WTC11 (cell line): ENCODE data around the gene RUNX1. TPM values are rescaled to one million over a fixed set of nuclear protein-coding genes. Genes with fewer than 3 reads are reported as not detected.

ENCODE experiments used
- ATAC-seq: fragments of 200-7000 bp; cut with Tn5 transposase; 2 replicates; pipeline ENCODE4 v1.10.0; 2021; ENCODE audit warnings: mild to moderate bottlenecking, moderate library complexity
- CTCF ChIA-PET: fragments of 300-600 bp; sonication (Branson Sonifier 250); formaldehyde crosslinking; loops from one replicate; lab custom pipeline; 2021; ENCODE audit warnings: antibody characterized with exemption; lab: Charles Lee
- POLR2A ChIA-PET: fragments of 350-600 bp; sonication (Branson Sonifier 250); formaldehyde crosslinking; loops from one replicate; lab custom pipeline; 2021; ENCODE audit warnings: antibody characterized with exemption; lab: Charles Lee
- DNase-seq: peaks from one replicate; pipeline ENCODE4 v3.0.0; 2021; ENCODE audit warnings: low spot score
- H3K27ac Mint-ChIP-seq: 2 replicates; pipeline ENCODE4 v1.8.0; 2021; ENCODE audit warnings: mixed read lengths
- H3K27me3 Mint-ChIP-seq: 2 replicates; pipeline ENCODE4 v1.8.0; 2021; ENCODE audit warnings: low read depth, mild to moderate bottlenecking, moderate library complexity, mixed read lengths
- H3K36me3 Mint-ChIP-seq: 2 replicates; pipeline ENCODE4 v1.8.0; 2021; ENCODE audit warnings: mixed read lengths
- H3K4me1 Mint-ChIP-seq: 2 replicates; pipeline ENCODE4 v1.8.0; 2022; ENCODE audit warnings: mixed read lengths
- H3K4me3 Mint-ChIP-seq: 2 replicates; pipeline ENCODE4 v1.8.0; 2021; ENCODE audit warnings: mild to moderate bottlenecking, moderate library complexity, mixed read lengths
- H3K9me3 Mint-ChIP-seq: 2 replicates; pipeline ENCODE4 v1.8.0; 2021; ENCODE audit warnings: mixed read lengths
- ATF1 ChIP-seq: sonication (generic); formaldehyde crosslinking; IDR thresholded peaks from 2 replicates; pipeline ENCODE4 v1.8.1; 2023; ENCODE audit warnings: mild to moderate bottlenecking, moderate library complexity, missing genetic modification reagents
- CREB1 ChIP-seq: sonication (generic); formaldehyde crosslinking; IDR thresholded peaks from 2 replicates; pipeline ENCODE4 v1.8.0; 2023; ENCODE audit warnings: mild to moderate bottlenecking, missing genetic modification reagents
- ELF4 ChIP-seq: sonication (generic); formaldehyde crosslinking; IDR thresholded peaks from 2 replicates; pipeline ENCODE4 v1.8.1; 2022; ENCODE audit warnings: low read depth, mild to moderate bottlenecking, moderate library complexity, missing genetic modification reagents
- GRHL2 ChIP-seq: fragments of 250-450 bp; sonication (Bioruptor Pico); IDR thresholded peaks from 2 replicates; pipeline ENCODE4 v1.8.0; 2022; ENCODE audit warnings: mild to moderate bottlenecking, moderate library complexity; ENCODE audit not compliant: insufficient replicate concordance, severe bottlenecking
- IRF2 ChIP-seq: sonication (generic); formaldehyde crosslinking; IDR thresholded peaks from 2 replicates; pipeline ENCODE4 v1.8.0; 2022; ENCODE audit warnings: low read depth, missing genetic modification reagents, borderline replicate concordance
- KAT7 ChIP-seq: sonication (generic); formaldehyde crosslinking; IDR thresholded peaks from 2 replicates; pipeline ENCODE4 v1.8.1; 2023; ENCODE audit warnings: missing genetic modification reagents, mild to moderate bottlenecking, borderline replicate concordance
- MXD4 ChIP-seq: fragments of 250-450 bp; sonication (Bioruptor Pico); IDR thresholded peaks from 2 replicates; pipeline ENCODE4 v1.8.0; 2021; ENCODE audit warnings: mild to moderate bottlenecking, moderate library complexity, borderline replicate concordance
- NFE2L1 ChIP-seq: sonication (generic); formaldehyde crosslinking; IDR thresholded peaks from 2 replicates; pipeline ENCODE4 v1.8.1; 2023; ENCODE audit warnings: missing genetic modification reagents
- RELA ChIP-seq: sonication (generic); formaldehyde crosslinking; IDR thresholded peaks from 2 replicates; pipeline ENCODE4 v1.8.1; 2022; ENCODE audit warnings: missing genetic modification reagents, mild to moderate bottlenecking, borderline replicate concordance
- RORB ChIP-seq: fragments of 250-450 bp; sonication (Bioruptor Pico); IDR thresholded peaks from 2 replicates; pipeline ENCODE4 v1.9.0; 2021; ENCODE audit warnings: mild to moderate bottlenecking
- SMAD3 ChIP-seq: sonication (generic); formaldehyde crosslinking; IDR thresholded peaks from 2 replicates; pipeline ENCODE4 v1.8.0; 2022; ENCODE audit warnings: missing genetic modification reagents, mild to moderate bottlenecking, borderline replicate concordance
- TCF7 ChIP-seq: sonication (generic); formaldehyde crosslinking; IDR thresholded peaks from 2 replicates; pipeline ENCODE4 v1.8.0; 2022; ENCODE audit warnings: mild to moderate bottlenecking, low read depth, missing genetic modification reagents, moderate library complexity
- ZNF121 ChIP-seq: sonication (generic); formaldehyde crosslinking; IDR thresholded peaks from 2 replicates; pipeline ENCODE4 v1.8.0; 2023; ENCODE audit warnings: missing genetic modification reagents
- ZNF138 ChIP-seq: sonication (generic); formaldehyde crosslinking; conservative IDR thresholded peaks from 2 replicates; pipeline ENCODE4 v1.8.1; 2022; ENCODE audit warnings: mild to moderate bottlenecking, moderate library complexity, missing genetic modification reagents
- ZNF219 ChIP-seq: sonication (generic); formaldehyde crosslinking; IDR thresholded peaks from 2 replicates; pipeline ENCODE4 v1.8.0; 2023; ENCODE audit warnings: missing genetic modification reagents, mild to moderate bottlenecking, borderline replicate concordance
- ZNF671 ChIP-seq: fragments of 250-450 bp; sonication (Bioruptor Pico); IDR thresholded peaks from 2 replicates; pipeline ENCODE4 v1.8.0; 2021; ENCODE audit warnings: mild to moderate bottlenecking
- total RNA-seq: library from RNA; stranded (reverse); gene quantifications from 3 replicates; pipeline ENCODE4 v1.2.3, GENCODE V29; 2021
- TF ChIP-seq, protein P1 (sequence below): sonication (generic); formaldehyde crosslinking; IDR thresholded peaks from 2 replicates; pipeline ENCODE4 v1.8.1; 2023; ENCODE audit warnings: mild to moderate bottlenecking, missing genetic modification reagents, moderate library complexity
- TF ChIP-seq, protein P2 (sequence below): sonication (generic); formaldehyde crosslinking; IDR thresholded peaks from 2 replicates; pipeline ENCODE4 v1.8.1; 2022; ENCODE audit warnings: mild to moderate bottlenecking, moderate library complexity, missing genetic modification reagents
- TF ChIP-seq, protein P3 (sequence below): fragments of 250-450 bp; sonication (Bioruptor Pico); IDR thresholded peaks from 2 replicates; pipeline ENCODE4 v1.9.0; 2021; ENCODE audit warnings: mild to moderate bottlenecking
- TF ChIP-seq, protein P4 (sequence below): fragments of 250-450 bp; sonication (Bioruptor Pico); IDR thresholded peaks from 2 replicates; pipeline ENCODE4 v1.9.0; 2021; ENCODE audit warnings: moderate library complexity, mild to moderate bottlenecking, inconsistent platforms, borderline replicate concordance
- TF ChIP-seq, protein P5 (sequence below): fragments of 200-600 bp; IDR thresholded peaks from 2 replicates; pipeline ENCODE4 v1.8.0; 2022; ENCODE audit warnings: antibody characterized with exemption
- TF ChIP-seq, protein P6 (sequence below): fragments of 250-450 bp; sonication (Bioruptor Pico); IDR thresholded peaks from 2 replicates; pipeline ENCODE4 v1.9.0; 2021; ENCODE audit warnings: mild to moderate bottlenecking
- TF ChIP-seq, protein P7 (sequence below): sonication (generic); formaldehyde crosslinking; conservative IDR thresholded peaks from 2 replicates; pipeline ENCODE4 v1.8.1; 2022; ENCODE audit warnings: mild to moderate bottlenecking, missing genetic modification reagents

The RUNX1 gene
- total RNA-seq, 1 experiment from 2014 or later = 2.2 TPM

DNA sequence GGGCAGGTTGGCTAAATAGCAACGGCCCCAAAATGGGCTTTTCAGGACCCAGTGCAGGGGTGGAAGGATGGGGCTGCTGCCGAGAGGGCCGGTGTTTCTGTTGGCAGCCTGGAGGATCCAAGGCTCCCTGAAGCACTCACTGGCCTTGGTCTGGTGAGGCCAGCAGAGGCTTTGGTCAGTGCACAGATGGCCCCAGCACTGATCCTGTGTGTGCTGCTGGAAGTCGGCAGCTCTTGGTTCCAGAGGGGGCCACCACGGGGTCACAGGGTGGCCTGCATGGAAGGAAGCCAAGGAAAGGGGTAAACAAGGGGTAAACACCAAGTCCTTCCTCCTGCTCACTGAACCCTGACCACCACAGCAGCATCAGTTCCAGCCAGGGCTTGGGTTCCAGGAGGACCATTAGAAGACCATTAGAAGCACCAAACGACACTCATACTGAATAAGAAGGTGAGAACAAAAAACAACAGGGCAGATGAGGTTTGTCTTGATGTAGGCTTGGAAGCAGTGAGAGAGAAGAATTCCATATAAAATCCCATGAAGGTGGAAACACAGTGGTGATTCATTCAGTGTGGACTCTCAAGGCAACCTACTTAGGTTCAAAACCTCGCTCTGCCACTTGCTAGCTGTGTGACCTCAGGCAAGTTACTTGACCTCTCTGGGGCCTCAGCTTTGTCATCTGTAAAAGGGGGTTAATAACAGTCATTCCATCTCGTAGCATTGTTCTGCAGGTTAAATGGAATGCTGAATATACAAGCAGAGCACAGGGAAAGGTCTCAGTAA is 184.5 kb downstream of the RUNX1 start:
- Mint-ChIP-seq H3K4me3 (no peak overlapping the region), H3K4me1 (peaks cover 35% of the 10 kb centered on the region)
- ATAC-seq = no peak
- TF ChIP-seq, protein P1, sequence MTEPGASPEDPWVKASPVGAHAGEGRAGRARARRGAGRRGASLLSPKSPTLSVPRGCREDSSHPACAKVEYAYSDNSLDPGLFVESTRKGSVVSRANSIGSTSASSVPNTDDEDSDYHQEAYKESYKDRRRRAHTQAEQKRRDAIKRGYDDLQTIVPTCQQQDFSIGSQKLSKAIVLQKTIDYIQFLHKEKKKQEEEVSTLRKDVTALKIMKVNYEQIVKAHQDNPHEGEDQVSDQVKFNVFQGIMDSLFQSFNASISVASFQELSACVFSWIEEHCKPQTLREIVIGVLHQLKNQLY (CRISPR knock-in tag) = no peak
- TF ChIP-seq MXD4 (CRISPR knock-in tag) (no peak), RORB (CRISPR knock-in tag) (no peak), SMAD3 (CRISPR knock-in tag) (no peak), CREB1 (CRISPR knock-in tag) (no peak), GRHL2 (CRISPR knock-in tag) (no peak), ELF4 (CRISPR knock-in tag) (no peak), ZNF671 (CRISPR knock-in tag) (no peak), NFE2L1 (CRISPR knock-in tag) (no peak), ZNF121 (CRISPR knock-in tag) (no peak), ZNF219 (CRISPR knock-in tag) (no peak)
- TF ChIP-seq, protein P2, sequence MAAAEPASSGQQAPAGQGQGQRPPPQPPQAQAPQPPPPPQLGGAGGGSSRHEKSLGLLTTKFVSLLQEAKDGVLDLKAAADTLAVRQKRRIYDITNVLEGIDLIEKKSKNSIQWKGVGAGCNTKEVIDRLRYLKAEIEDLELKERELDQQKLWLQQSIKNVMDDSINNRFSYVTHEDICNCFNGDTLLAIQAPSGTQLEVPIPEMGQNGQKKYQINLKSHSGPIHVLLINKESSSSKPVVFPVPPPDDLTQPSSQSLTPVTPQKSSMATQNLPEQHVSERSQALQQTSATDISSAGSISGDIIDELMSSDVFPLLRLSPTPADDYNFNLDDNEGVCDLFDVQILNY (CRISPR knock-in tag) = no peak
- TF ChIP-seq, protein P3, sequence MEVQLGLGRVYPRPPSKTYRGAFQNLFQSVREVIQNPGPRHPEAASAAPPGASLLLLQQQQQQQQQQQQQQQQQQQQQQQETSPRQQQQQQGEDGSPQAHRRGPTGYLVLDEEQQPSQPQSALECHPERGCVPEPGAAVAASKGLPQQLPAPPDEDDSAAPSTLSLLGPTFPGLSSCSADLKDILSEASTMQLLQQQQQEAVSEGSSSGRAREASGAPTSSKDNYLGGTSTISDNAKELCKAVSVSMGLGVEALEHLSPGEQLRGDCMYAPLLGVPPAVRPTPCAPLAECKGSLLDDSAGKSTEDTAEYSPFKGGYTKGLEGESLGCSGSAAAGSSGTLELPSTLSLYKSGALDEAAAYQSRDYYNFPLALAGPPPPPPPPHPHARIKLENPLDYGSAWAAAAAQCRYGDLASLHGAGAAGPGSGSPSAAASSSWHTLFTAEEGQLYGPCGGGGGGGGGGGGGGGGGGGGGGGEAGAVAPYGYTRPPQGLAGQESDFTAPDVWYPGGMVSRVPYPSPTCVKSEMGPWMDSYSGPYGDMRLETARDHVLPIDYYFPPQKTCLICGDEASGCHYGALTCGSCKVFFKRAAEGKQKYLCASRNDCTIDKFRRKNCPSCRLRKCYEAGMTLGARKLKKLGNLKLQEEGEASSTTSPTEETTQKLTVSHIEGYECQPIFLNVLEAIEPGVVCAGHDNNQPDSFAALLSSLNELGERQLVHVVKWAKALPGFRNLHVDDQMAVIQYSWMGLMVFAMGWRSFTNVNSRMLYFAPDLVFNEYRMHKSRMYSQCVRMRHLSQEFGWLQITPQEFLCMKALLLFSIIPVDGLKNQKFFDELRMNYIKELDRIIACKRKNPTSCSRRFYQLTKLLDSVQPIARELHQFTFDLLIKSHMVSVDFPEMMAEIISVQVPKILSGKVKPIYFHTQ (CRISPR knock-in tag) = no peak
- TF ChIP-seq, protein P4, sequence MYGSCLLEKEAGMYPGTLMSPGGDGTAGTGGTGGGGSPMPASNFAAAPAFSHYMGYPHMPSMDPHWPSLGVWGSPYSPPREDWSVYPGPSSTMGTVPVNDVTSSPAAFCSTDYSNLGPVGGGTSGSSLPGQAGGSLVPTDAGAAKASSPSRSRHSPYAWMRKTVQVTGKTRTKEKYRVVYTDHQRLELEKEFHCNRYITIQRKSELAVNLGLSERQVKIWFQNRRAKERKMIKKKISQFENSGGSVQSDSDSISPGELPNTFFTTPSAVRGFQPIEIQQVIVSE (CRISPR knock-in tag) = no peak
- TF ChIP-seq, all 79 proteins: peak for 0
- ChIA-PET CTCF (no interaction called here), POLR2A (no interaction called here)
- Mint-ChIP-seq H3K36me3 (no peaks in the 10 kb centered on the region), H3K9me3 (no peaks in the 10 kb centered on the region), H3K27ac (no peak overlapping the region), H3K27me3 (peaks cover 86% of the 10 kb centered on the region)
- no peak for DNase-seq

DNA sequence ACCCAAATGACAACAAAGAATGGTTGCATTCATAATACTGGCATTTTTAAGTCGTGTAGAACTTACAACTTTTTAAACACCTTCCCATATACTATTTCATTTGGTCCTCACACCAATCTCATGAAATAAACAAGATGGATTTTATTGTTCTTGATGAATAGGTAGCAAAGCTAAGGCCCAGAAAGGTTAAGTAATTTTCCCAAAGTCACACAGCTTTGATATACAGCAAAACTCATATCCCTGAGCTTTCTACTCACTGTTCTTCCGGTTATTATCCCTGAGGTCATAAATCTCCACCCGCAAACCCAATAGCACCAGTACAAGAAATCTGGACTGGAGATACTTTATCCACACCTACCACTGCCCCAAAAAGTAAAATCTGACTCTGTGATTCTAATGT is 186.2 kb downstream of the RUNX1 start:
- CTCF ChIA-PET = interaction anchor here (1.3 kb wide), 1 partner anchor 139 kb away, joined by 3 read pairs; no protein-coding TSS in a partner anchor
- Mint-ChIP-seq H3K36me3 (no peaks in the 10 kb centered on the region), H3K4me1 (peaks cover 30% of the 10 kb centered on the region), H3K9me3 (no peaks in the 10 kb centered on the region), H3K27ac (no peak overlapping the region), H3K4me3 (no peak overlapping the region), H3K27me3 (peaks cover 73% of the 10 kb centered on the region)
- no peak for ATAC-seq
- POLR2A ChIA-PET = no interaction called here
- DNase-seq = no peak
- TF ChIP-seq ELF4 (CRISPR knock-in tag) (no peak), MXD4 (CRISPR knock-in tag) (no peak), RORB (CRISPR knock-in tag) (no peak), ATF1 (CRISPR knock-in tag) (no peak), IRF2 (no peak), GRHL2 (CRISPR knock-in tag) (no peak), ZNF138 (no peak), KAT7 (CRISPR knock-in tag) (no peak), TCF7 (no peak), RELA (CRISPR knock-in tag) (no peak)
- TF ChIP-seq, protein P5, sequence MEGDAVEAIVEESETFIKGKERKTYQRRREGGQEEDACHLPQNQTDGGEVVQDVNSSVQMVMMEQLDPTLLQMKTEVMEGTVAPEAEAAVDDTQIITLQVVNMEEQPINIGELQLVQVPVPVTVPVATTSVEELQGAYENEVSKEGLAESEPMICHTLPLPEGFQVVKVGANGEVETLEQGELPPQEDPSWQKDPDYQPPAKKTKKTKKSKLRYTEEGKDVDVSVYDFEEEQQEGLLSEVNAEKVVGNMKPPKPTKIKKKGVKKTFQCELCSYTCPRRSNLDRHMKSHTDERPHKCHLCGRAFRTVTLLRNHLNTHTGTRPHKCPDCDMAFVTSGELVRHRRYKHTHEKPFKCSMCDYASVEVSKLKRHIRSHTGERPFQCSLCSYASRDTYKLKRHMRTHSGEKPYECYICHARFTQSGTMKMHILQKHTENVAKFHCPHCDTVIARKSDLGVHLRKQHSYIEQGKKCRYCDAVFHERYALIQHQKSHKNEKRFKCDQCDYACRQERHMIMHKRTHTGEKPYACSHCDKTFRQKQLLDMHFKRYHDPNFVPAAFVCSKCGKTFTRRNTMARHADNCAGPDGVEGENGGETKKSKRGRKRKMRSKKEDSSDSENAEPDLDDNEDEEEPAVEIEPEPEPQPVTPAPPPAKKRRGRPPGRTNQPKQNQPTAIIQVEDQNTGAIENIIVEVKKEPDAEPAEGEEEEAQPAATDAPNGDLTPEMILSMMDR = no peak
- TF ChIP-seq, protein P6, sequence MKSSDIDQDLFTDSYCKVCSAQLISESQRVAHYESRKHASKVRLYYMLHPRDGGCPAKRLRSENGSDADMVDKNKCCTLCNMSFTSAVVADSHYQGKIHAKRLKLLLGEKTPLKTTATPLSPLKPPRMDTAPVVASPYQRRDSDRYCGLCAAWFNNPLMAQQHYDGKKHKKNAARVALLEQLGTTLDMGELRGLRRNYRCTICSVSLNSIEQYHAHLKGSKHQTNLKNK = no peak
- TF ChIP-seq, protein P7, sequence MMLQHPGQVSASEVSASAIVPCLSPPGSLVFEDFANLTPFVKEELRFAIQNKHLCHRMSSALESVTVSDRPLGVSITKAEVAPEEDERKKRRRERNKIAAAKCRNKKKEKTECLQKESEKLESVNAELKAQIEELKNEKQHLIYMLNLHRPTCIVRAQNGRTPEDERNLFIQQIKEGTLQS (CRISPR knock-in tag) = no peak
